MG63 (cell line): Measurements from ENCODE around the gene PPP1R14C. TPM values are rescaled to one million over a fixed set of nuclear protein-coding genes. Genes with fewer than 3 reads are reported as not detected.
"Not testable (repeated sequence)": the region's sequence is repeated elsewhere in the genome, so short reads cannot be mapped to it uniquely, and the experiment has no call there.

Source experiments
- DNase-seq: peaks from one replicate; pipeline ENCODE4 v3.0.0-alpha.2; 2020
- H3K27me3 ChIP-seq: fragments of 250-450 bp; sonication (Bioruptor Pico); 2 replicates; pipeline ENCODE4 v1.5.1; 2020; ENCODE audit warnings: mild to moderate bottlenecking, moderate library complexity
- H3K36me3 ChIP-seq: fragments of 250-450 bp; sonication (Bioruptor Pico); 2 replicates; pipeline ENCODE4 v1.5.1; 2020; ENCODE audit warnings: mild to moderate bottlenecking, moderate library complexity
- H3K4me3 ChIP-seq: fragments of 250-450 bp; sonication (Bioruptor Pico); 2 replicates; pipeline ENCODE4 v1.5.1; 2020; ENCODE audit warnings: mild to moderate bottlenecking, moderate library complexity
- H3K9me3 ChIP-seq: fragments of 250-450 bp; sonication (Bioruptor Pico); 2 replicates; pipeline ENCODE4 v1.5.1; 2020; ENCODE audit warnings: mild to moderate bottlenecking, moderate library complexity
- total RNA-seq: library from RNA; depleted of rRNA; stranded (reverse); fragments of >200 nt; shearing (Covaris generic); gene quantifications from 2 replicates; pipeline ENCODE4 v1.2.3, GENCODE V29; 2014; ENCODE audit warnings: low replicate concordance

Gene PPP1R14C
- total RNA-seq, 1 experiment from 2014 or later: 3.3 TPM

GRCh38 chr6:150177952-150178520, 35.2 kb downstream of the PPP1R14C start:
- H3K9me3 ChIP-seq: no peaks in the 10 kb centered on the region
- H3K4me3 ChIP-seq: no peak overlapping the region
- no peaks in the 10 kb centered on the region for H3K36me3 ChIP-seq
- no peaks in the 10 kb centered on the region for H3K27me3 ChIP-seq
- DNase-seq: no peak

GRCh38 chr6:150179030-150179429, 36.2 kb downstream of the PPP1R14C start:
- H3K27me3 ChIP-seq: no peaks in the 10 kb centered on the region
- no peak overlapping the region for H3K4me3 ChIP-seq
- no peak for DNase-seq
- no peaks in the 10 kb centered on the region for H3K9me3 ChIP-seq
- no peaks in the 10 kb centered on the region for H3K36me3 ChIP-seq

DNA sequence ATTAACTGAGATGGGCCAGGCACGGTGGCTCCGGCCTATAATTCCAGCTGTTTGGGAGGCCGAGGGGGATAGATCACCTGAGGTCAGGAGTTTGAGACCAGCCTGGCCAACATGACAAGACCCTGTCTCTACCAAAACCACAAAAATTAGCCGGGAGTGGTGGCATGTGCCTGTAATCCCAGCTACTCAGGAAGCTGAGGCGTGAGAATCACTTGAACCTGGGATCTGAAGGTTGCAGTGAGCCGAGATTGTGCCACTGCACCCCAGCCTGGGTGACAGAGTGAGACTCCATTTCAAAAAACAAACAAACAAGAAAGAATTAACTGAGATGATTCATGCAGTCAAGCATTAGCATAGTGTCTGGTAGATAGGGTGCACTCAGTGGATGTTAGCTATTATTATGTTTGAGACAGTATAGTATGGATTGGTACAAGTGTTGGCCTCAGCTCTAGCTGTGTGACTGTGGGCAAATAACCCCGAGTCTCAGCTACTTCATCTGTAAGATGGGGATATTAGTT, 37.1 kb downstream of the PPP1R14C start:
- DNase-seq, H3K4me3 ChIP-seq, H3K27me3 ChIP-seq, H3K9me3 ChIP-seq, H3K36me3 ChIP-seq: not testable (repeated sequence)

- no peaks in the 10 kb centered on the region for H3K27me3 ChIP-seq
- DNase-seq: no peak
- H3K36me3 ChIP-seq: no peaks in the 10 kb centered on the region
- H3K4me3 ChIP-seq: no peak overlapping the region
- no peaks in the 10 kb centered on the region for H3K9me3 ChIP-seq
These were observed 37.7 kb downstream of the PPP1R14C start for GRCh38 chr6:150180517-150180916.

- H3K36me3 ChIP-seq: no peaks in the 10 kb centered on the region
- no peak for DNase-seq
- H3K9me3 ChIP-seq: no peaks in the 10 kb centered on the region
- no peak overlapping the region for H3K4me3 ChIP-seq
- no peaks in the 10 kb centered on the region for H3K27me3 ChIP-seq
These were observed 39.7 kb downstream of the PPP1R14C start for GRCh38 chr6:150182460-150183078.

DNA sequence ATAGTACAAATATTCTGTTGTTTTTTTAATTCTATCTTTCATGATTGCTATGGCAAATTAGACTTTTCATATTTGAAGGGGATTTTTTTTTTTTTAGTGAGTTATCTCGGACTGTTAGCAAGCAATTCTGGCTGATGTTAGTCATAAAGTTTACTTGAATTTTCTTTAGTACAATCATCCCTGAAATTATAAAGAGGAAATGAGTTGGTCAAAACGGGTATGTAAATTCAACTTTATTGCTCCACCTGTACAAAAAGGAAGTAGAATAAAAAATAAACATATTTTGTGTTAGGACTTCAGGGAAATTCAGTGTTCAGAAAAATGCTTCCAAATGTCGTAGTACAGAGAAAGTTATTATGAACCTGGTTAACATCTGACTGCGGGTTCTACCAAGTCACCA, 40.3 kb downstream of the PPP1R14C start:
- Histone ChIP-seq H3K36me3 (no peaks in the 10 kb centered on the region), H3K9me3 (no peaks in the 10 kb centered on the region), H3K4me3 (no peak overlapping the region), H3K27me3 (no peaks in the 10 kb centered on the region)
- DNase-seq: no peak

DNA sequence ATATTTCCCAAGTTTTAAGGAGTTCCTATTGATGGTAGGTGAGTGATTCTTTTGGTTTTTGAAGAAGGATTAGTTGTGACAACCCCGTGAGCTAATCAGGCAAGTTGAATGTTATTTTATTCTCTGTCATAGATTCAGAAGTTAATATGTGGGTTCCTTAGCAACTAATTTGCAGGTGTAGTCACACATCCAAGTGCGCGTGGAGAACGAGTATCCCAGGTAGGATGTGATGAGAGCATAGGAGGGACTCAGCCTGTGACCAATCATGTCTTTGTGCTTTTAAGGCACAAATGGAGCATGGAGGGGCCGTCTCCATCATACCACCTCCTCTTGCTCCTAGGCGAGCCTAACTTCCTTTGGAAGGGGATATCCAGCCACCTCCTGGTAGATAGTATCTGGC, 41.1 kb downstream of the PPP1R14C start:
- Histone ChIP-seq H3K4me3 (no peak overlapping the region), H3K36me3 (no peaks in the 10 kb centered on the region), H3K9me3 (no peaks in the 10 kb centered on the region), H3K27me3 (no peaks in the 10 kb centered on the region)
- no peak for DNase-seq

GRCh38 chr6:150184850-150185731, 42.2 kb downstream of the PPP1R14C start:
- Histone ChIP-seq H3K27me3 (no peaks in the 10 kb centered on the region), H3K9me3 (no peaks in the 10 kb centered on the region), H3K4me3 (no peak overlapping the region), H3K36me3 (no peaks in the 10 kb centered on the region)
- DNase-seq: no peak

GRCh38 chr6:150185732-150186117, 42.9 kb downstream of the PPP1R14C start:
- H3K27me3 ChIP-seq: no peaks in the 10 kb centered on the region
- no peaks in the 10 kb centered on the region for H3K9me3 ChIP-seq
- no peaks in the 10 kb centered on the region for H3K36me3 ChIP-seq
- no peak overlapping the region for H3K4me3 ChIP-seq
- no peak for DNase-seq

GRCh38 chr6:150186129-150186898, 43.5 kb downstream of the PPP1R14C start:
- Histone ChIP-seq H3K4me3 (no peak overlapping the region), H3K36me3 (no peaks in the 10 kb centered on the region), H3K27me3 (no peaks in the 10 kb centered on the region), H3K9me3 (no peaks in the 10 kb centered on the region)
- no peak for DNase-seq

GRCh38 chr6:150187433-150187832, 44.6 kb downstream of the PPP1R14C start:
- not testable (repeated sequence) for DNase-seq, H3K9me3 ChIP-seq, H3K36me3 ChIP-seq, H3K4me3 ChIP-seq, H3K27me3 ChIP-seq

- Histone ChIP-seq H3K9me3 (no peaks in the 10 kb centered on the region), H3K4me3 (no peak overlapping the region), H3K27me3 (no peaks in the 10 kb centered on the region), H3K36me3 (no peaks in the 10 kb centered on the region)
- DNase-seq: no peak
These were observed 46.3 kb downstream of the PPP1R14C start for GRCh38 chr6:150189122-150189521.

GRCh38 chr6:150191809-150192208, 49.0 kb downstream of the PPP1R14C start:
- Histone ChIP-seq H3K36me3 (no peaks in the 10 kb centered on the region), H3K9me3 (no peaks in the 10 kb centered on the region), H3K27me3 (no peaks in the 10 kb centered on the region), H3K4me3 (no peak overlapping the region)
- no peak for DNase-seq

GRCh38 chr6:150194195-150194594, 51.4 kb downstream of the PPP1R14C start:
- H3K27me3 ChIP-seq: no peaks in the 10 kb centered on the region
- H3K9me3 ChIP-seq: no peaks in the 10 kb centered on the region
- no peaks in the 10 kb centered on the region for H3K36me3 ChIP-seq
- no peak for DNase-seq
- H3K4me3 ChIP-seq: no peak overlapping the region

GRCh38 chr6:150195996-150196417, 53.2 kb downstream of the PPP1R14C start:
- DNase-seq: no peak
- no peaks in the 10 kb centered on the region for H3K27me3 ChIP-seq
- H3K4me3 ChIP-seq: no peak overlapping the region
- no peaks in the 10 kb centered on the region for H3K36me3 ChIP-seq
- no peaks in the 10 kb centered on the region for H3K9me3 ChIP-seq

GRCh38 chr6:150196942-150197745, 54.3 kb downstream of the PPP1R14C start:
- Histone ChIP-seq H3K4me3 (no peak overlapping the region), H3K36me3 (no peaks in the 10 kb centered on the region), H3K27me3 (no peaks in the 10 kb centered on the region), H3K9me3 (no peaks in the 10 kb centered on the region)
- no peak for DNase-seq
